A549 (cell line): ENCODE results near the gene ACSL4. TPM values are rescaled to one million over a fixed set of nuclear protein-coding genes. Genes with fewer than 3 reads are reported as not detected.

Experiments used
- ATOH8 ChIP-seq: fragments of 250-450 bp; sonication (Bioruptor Pico); IDR thresholded peaks from 2 replicates; pipeline ENCODE4 v1.5.0; 2020; ENCODE audit warnings: low read depth, mild to moderate bottlenecking, moderate library complexity
- BCL3 ChIP-seq: fragments of >200 bp; sonication (Bioruptor Twin); formaldehyde crosslinking; IDR thresholded peaks from 3 replicates; pipeline ENCODE4 v1.6.1; 2016
- CBX2 ChIP-seq: fragments of 200-600 bp; sonication (generic); IDR thresholded peaks from 2 replicates; pipeline ENCODE4 v1.6.1; 2016; ENCODE audit warnings: low read depth, mild to moderate bottlenecking, borderline replicate concordance
- CEBPB ChIP-seq, 2 experiments: fragments of >200 bp in 1 of 2; sonication (Bioruptor Twin) in 1 of 2; formaldehyde crosslinking in 1 of 2; IDR thresholded peaks; 2 replicates each; pipeline ENCODE4 v1.6.1; 2012 to 2016
- CTCF ChIP-seq: fragments of >200 bp; sonication (Bioruptor Twin); formaldehyde crosslinking; IDR thresholded peaks from 3 replicates; pipeline ENCODE4 v1.5.1; 2016
- E2F6 ChIP-seq: IDR thresholded peaks from 2 replicates; pipeline ENCODE4 v1.6.1; 2012; ENCODE audit warnings: low read depth, borderline replicate concordance
- EHF ChIP-seq: fragments of 250-450 bp; sonication (Bioruptor Pico); IDR thresholded peaks from 2 replicates; pipeline ENCODE4 v1.5.0; 2020; ENCODE audit warnings: mild to moderate bottlenecking
- ELK1 ChIP-seq: fragments of 150-350 bp; IDR thresholded peaks from 2 replicates; pipeline ENCODE4 v1.6.1; 2014; ENCODE audit warnings: low read depth, mild to moderate bottlenecking, low read length
- EP300 ChIP-seq, 2 experiments: fragments of >200 bp; sonication (Bioruptor Twin); formaldehyde crosslinking; IDR thresholded peaks; 2 replicates in 1 of 2; 3 replicates in 1 of 2; pipeline ENCODE4 v1.6.1; 2016 to 2017
- ESRRA ChIP-seq: fragments of 150-350 bp; IDR thresholded peaks from 2 replicates; pipeline ENCODE4 v1.6.1; 2014; ENCODE audit warnings: mild to moderate bottlenecking, low read length, borderline replicate concordance
- FOSB ChIP-seq: fragments of 250-450 bp; sonication (Bioruptor Pico); IDR thresholded peaks from 2 replicates; pipeline ENCODE4 v1.5.0; 2020; ENCODE audit warnings: mild to moderate bottlenecking, moderate library complexity
- FOSL2 ChIP-seq, 2 experiments: fragments of 450-650 bp in 1 of 2; fragments of >200 bp in 1 of 2; sonication (Bioruptor Twin) in 1 of 2; formaldehyde crosslinking; IDR thresholded peaks; 2 replicates each; pipeline versions ENCODE4 v1.5.0 to v1.6.1; 2016 to 2020; ENCODE audit warnings: mild to moderate bottlenecking in 1 of 2, moderate library complexity in 1 of 2
- FOXS1 ChIP-seq: fragments of 250-450 bp; sonication (Bioruptor Pico); IDR thresholded peaks from 2 replicates; pipeline ENCODE4 v1.5.0; 2020; ENCODE audit warnings: mild to moderate bottlenecking, moderate library complexity
- GATA3 ChIP-seq: IDR thresholded peaks from 2 replicates; pipeline ENCODE4 v1.6.1; 2012; ENCODE audit warnings: borderline replicate concordance
- HDAC2 ChIP-seq: fragments of 200-600 bp; sonication (generic); IDR thresholded peaks from 2 replicates; pipeline ENCODE4 v1.6.1; 2016
- HEYL ChIP-seq: fragments of 250-450 bp; sonication (Bioruptor Pico); IDR thresholded peaks from 2 replicates; pipeline ENCODE4 v1.8.0; 2021; ENCODE audit warnings: mild to moderate bottlenecking, moderate library complexity
- HOXA7 ChIP-seq: fragments of 250-450 bp; sonication (Bioruptor Pico); IDR thresholded peaks from 2 replicates; pipeline ENCODE4 v1.5.0; 2020; ENCODE audit warnings: mild to moderate bottlenecking, moderate library complexity
- HOXB13 ChIP-seq: fragments of 250-450 bp; sonication (Bioruptor Pico); IDR thresholded peaks from 2 replicates; pipeline ENCODE4 v1.5.0; 2020; ENCODE audit warnings: low read depth, mild to moderate bottlenecking, moderate library complexity
- JUN ChIP-seq, 2 experiments: fragments of >200 bp; sonication (Bioruptor Twin); formaldehyde crosslinking; IDR thresholded peaks; 2 replicates in 1 of 2; 3 replicates in 1 of 2; pipeline ENCODE4 v1.6.1; 2016 to 2017
- JUNB ChIP-seq: fragments of >200 bp; sonication (Bioruptor Twin); formaldehyde crosslinking; IDR thresholded peaks from 2 replicates; pipeline ENCODE4 v1.6.1; 2016
- KDM1A ChIP-seq: fragments of 200-600 bp; sonication (generic); IDR thresholded peaks from 2 replicates; pipeline ENCODE4 v1.6.1; 2016; ENCODE audit warnings: low read depth, mild to moderate bottlenecking
- KDM5A ChIP-seq: fragments of 200-600 bp; sonication (generic); IDR thresholded peaks from 2 replicates; pipeline ENCODE4 v1.6.1; 2016; ENCODE audit warnings: antibody characterized with exemption, mild to moderate bottlenecking
- MAFK ChIP-seq: fragments of 450-650 bp; IDR thresholded peaks from 2 replicates; pipeline ENCODE4 v1.6.1; 2014; ENCODE audit not compliant: partially characterized antibody
- MAX ChIP-seq: IDR thresholded peaks from 2 replicates; pipeline ENCODE4 v1.6.1; 2012
- MYC ChIP-seq: IDR thresholded peaks from 2 replicates; pipeline ENCODE4 v1.6.1; 2012; ENCODE audit warnings: mild to moderate bottlenecking, inconsistent platforms, low read length, improper control_type of control experiment, borderline replicate concordance
- NFE2L2 ChIP-seq: fragments of 150-350 bp; conservative IDR thresholded peaks from 2 replicates; pipeline ENCODE4 v1.6.1; 2014; ENCODE audit warnings: low read length
- NPAS2 ChIP-seq: fragments of 250-450 bp; sonication (Bioruptor Pico); IDR thresholded peaks from 2 replicates; pipeline ENCODE4 v1.8.0; 2022; ENCODE audit warnings: mild to moderate bottlenecking, moderate library complexity, borderline replicate concordance
- NR3C1 ChIP-seq: fragments of >200 bp; sonication (Bioruptor Twin); formaldehyde crosslinking; IDR thresholded peaks from 3 replicates; pipeline ENCODE4 v1.6.1; 2017
- PBX3 ChIP-seq: IDR thresholded peaks from 2 replicates; pipeline ENCODE4 v1.6.1; 2012
- POLR2A ChIP-seq: IDR thresholded peaks from 2 replicates; pipeline ENCODE4 v1.6.1; 2012; ENCODE audit warnings: mild to moderate bottlenecking, low read length
- POLR2AphosphoS2 ChIP-seq: conservative IDR thresholded peaks from 2 replicates; pipeline ENCODE4 v1.6.1; 2012; ENCODE audit warnings: low read length, improper control_type of control experiment, inconsistent platforms
- RCOR1 ChIP-seq: fragments of 150-350 bp; IDR thresholded peaks from 2 replicates; pipeline ENCODE4 v1.6.1; 2014; ENCODE audit warnings: antibody characterized with exemption, low read length, low read depth
- RFX5 ChIP-seq: fragments of 450-650 bp; IDR thresholded peaks from 2 replicates; pipeline ENCODE4 v1.7.1; 2014; ENCODE audit warnings: antibody characterized with exemption, mild to moderate bottlenecking, moderate library complexity
- SREBF2 ChIP-seq: fragments of 450-650 bp; IDR thresholded peaks from 2 replicates; pipeline ENCODE4 v1.6.1; 2014; ENCODE audit warnings: mild to moderate bottlenecking, moderate library complexity
- TFCP2L1 ChIP-seq: fragments of 250-450 bp; sonication (Bioruptor Pico); IDR thresholded peaks from 2 replicates; pipeline ENCODE4 v1.5.0; 2021; ENCODE audit warnings: mild to moderate bottlenecking
- USF2 ChIP-seq: fragments of 450-650 bp; IDR thresholded peaks from 2 replicates; pipeline ENCODE4 v1.6.1; 2014; ENCODE audit warnings: antibody characterized with exemption
- ZSCAN20 ChIP-seq: fragments of 250-450 bp; sonication (Bioruptor Pico); IDR thresholded peaks from 2 replicates; pipeline ENCODE4 v1.8.0; 2022; ENCODE audit warnings: mild to moderate bottlenecking, moderate library complexity
- polyA plus RNA-seq, 4 experiments: library from polyadenylated mRNA; depleted of rRNA in 3 of 4; stranded (reverse); fragments of >200 nt; fragmentation: RNase III in 1 of 4; extraction: RNeasy Plus Mini Kit Qiagen cat#74134 plus additional on column Dnase treatment in 1 of 4; gene quantifications; 2 replicates in 3 of 4; 3 replicates in 1 of 4; pipeline ENCODE4 v1.2.3, GENCODE V29; 2011 to 2017

Gene ACSL4
- polyA plus RNA-seq, 2 of the 4 experiments (the other 2 are of a cell fraction) = 31.6 to 36.8 TPM

GRCh38 chrX:109739625-109740432 lies 6.8 kb upstream of the ACSL4 start (continued):
- no peak for TF ChIP-seq HDAC2
- no peak for TF ChIP-seq KDM5A
- no peak for TF ChIP-seq MYC
- peak; percentile 54; the same call in 1 of the 2 replicates for TF ChIP-seq FOSL2 (IDR thresholded peaks at IDR 0.05)
- TF ChIP-seq FOSL2 (CRISPR knock-in tag; IDR thresholded peaks at IDR 0.05) = peak; percentile 76
- peak; percentile 95; the same call in 2 of the 3 replicates for TF ChIP-seq BCL3
- no peak for TF ChIP-seq POLR2AphosphoS2
- no peak for TF ChIP-seq NR3C1
- TF ChIP-seq CBX2 = no peak
- TF ChIP-seq ELK1 = no peak
- TF ChIP-seq SREBF2 = no peak
- peak; percentile 78 for TF ChIP-seq E2F6
- TF ChIP-seq RCOR1 = no peak
- no peak for TF ChIP-seq ESRRA
- no peak for TF ChIP-seq MAFK
- no peak for TF ChIP-seq CTCF
- peak; percentile 93; a peak in 4 of 5 replicates for TF ChIP-seq JUN (IDR thresholded peaks at IDR 0.05)
- no peak for TF ChIP-seq ATOH8 (CRISPR knock-in tag)
- no peak for TF ChIP-seq PBX3
- peak; percentile 97 to 99 for TF ChIP-seq CEBPB (IDR thresholded peaks at IDR 0.05)
- TF ChIP-seq GATA3 = peak; percentile 91
- TF ChIP-seq HOXA7 (CRISPR knock-in tag) = no peak
- no peak for TF ChIP-seq NPAS2 (CRISPR knock-in tag)
- TF ChIP-seq NFE2L2 = no peak
- TF ChIP-seq FOSB = no peak
- no peak for TF ChIP-seq ZSCAN20 (CRISPR knock-in tag)
- peak; percentile 87 for TF ChIP-seq MAX
- no peak for TF ChIP-seq KDM1A
- TF ChIP-seq EHF = no peak
- TF ChIP-seq POLR2A = no peak
- TF ChIP-seq JUNB = peak; percentile 83
- TF ChIP-seq TFCP2L1 (CRISPR knock-in tag) = no peak
- TF ChIP-seq FOXS1 = no peak
- no peak for TF ChIP-seq RFX5
- TF ChIP-seq EP300 (IDR thresholded peaks at IDR 0.05) = peak; percentile 78 to 86; a peak in 4 of 5 replicates
- no peak for TF ChIP-seq USF2
- TF ChIP-seq HOXB13 (CRISPR knock-in tag) = no peak
- no peak for TF ChIP-seq HEYL
